ENCODE data around the gene ANKRD27. TPM values are rescaled to one million over a fixed set of nuclear protein-coding genes. Genes with fewer than 3 reads are reported as not detected.
A peak's percentile ranks its signal among the peaks of the same experiment; 100 is the strongest.

Gene ANKRD27
- total RNA-seq, 2 experiments from 2014 or later = 16.5 to 17.6 TPM

DNA sequence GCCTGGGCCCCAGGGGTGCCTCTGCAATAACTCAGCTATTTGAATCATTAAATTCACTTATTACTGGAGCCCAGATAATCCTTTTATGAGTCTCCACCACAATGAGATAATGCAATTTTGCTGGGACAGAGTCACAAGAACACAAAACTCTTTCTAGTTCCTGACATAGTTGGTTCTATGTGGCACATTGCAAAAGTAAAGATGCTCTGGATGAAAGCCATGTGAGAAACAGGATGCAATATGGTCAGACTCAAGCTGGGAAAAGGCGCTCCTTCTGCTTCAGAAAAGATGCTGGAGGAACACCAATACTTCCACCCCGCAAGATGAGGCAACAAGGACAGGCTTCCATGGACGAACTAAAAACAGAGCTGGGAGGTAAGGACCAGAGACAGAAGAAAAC, 5.7 kb downstream of the ANKRD27 start:
- TF ChIP-seq, protein P1, sequence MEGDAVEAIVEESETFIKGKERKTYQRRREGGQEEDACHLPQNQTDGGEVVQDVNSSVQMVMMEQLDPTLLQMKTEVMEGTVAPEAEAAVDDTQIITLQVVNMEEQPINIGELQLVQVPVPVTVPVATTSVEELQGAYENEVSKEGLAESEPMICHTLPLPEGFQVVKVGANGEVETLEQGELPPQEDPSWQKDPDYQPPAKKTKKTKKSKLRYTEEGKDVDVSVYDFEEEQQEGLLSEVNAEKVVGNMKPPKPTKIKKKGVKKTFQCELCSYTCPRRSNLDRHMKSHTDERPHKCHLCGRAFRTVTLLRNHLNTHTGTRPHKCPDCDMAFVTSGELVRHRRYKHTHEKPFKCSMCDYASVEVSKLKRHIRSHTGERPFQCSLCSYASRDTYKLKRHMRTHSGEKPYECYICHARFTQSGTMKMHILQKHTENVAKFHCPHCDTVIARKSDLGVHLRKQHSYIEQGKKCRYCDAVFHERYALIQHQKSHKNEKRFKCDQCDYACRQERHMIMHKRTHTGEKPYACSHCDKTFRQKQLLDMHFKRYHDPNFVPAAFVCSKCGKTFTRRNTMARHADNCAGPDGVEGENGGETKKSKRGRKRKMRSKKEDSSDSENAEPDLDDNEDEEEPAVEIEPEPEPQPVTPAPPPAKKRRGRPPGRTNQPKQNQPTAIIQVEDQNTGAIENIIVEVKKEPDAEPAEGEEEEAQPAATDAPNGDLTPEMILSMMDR (IDR thresholded peaks at IDR 0.05) = no peak
- peaks cover 48% of the 10 kb centered on the region for H3K4me1 Mint-ChIP-seq (ENCODE audit: low read depth)
- DNase-seq = no peak
- peaks cover 39% of the 10 kb centered on the region for H3K4me1 ChIP-seq (ENCODE audit: insufficient read depth, low read length)
- no peaks in the 10 kb centered on the region for H3K27me3 ChIP-seq (ENCODE audit: control insufficient read depth in 1 of 2, insufficient read depth in 2 of 2, low read length in 2 of 2)
- H3K36me3 Mint-ChIP-seq (ENCODE audit: low read depth) = peaks cover 23% of the 10 kb centered on the region
- H3K27ac ChIP-seq (ENCODE audit: low read depth in 1 of 2, low read length in 2 of 2) = no peak overlapping the region
- H3K4me3 ChIP-seq (ENCODE audit: low read length) = no peak overlapping the region
- no peaks in the 10 kb centered on the region for H3K9me3 Mint-ChIP-seq
- ATAC-seq (ENCODE audit: poor library complexity) = no peak
- no peaks in the 10 kb centered on the region for H3K27me3 Mint-ChIP-seq
- H3K9me3 ChIP-seq (ENCODE audit: control insufficient read depth in 1 of 2, insufficient read depth in 1 of 2, low read length in 2 of 2) = no peaks in the 10 kb centered on the region
- H3K27ac Mint-ChIP-seq = peak overlapping the region; percentile 49
- ChIA-PET POLR2A (no interaction called here), CTCF (no interaction called here)
- peak overlapping the region; percentile 54 for H3K4me3 Mint-ChIP-seq
- intact Hi-C loops (cut with DNase I, micrococcal nuclease) = no loop called here
- H3K36me3 ChIP-seq (ENCODE audit: insufficient read depth, low read length) = peaks cover 5% of the 10 kb centered on the region

DNA sequence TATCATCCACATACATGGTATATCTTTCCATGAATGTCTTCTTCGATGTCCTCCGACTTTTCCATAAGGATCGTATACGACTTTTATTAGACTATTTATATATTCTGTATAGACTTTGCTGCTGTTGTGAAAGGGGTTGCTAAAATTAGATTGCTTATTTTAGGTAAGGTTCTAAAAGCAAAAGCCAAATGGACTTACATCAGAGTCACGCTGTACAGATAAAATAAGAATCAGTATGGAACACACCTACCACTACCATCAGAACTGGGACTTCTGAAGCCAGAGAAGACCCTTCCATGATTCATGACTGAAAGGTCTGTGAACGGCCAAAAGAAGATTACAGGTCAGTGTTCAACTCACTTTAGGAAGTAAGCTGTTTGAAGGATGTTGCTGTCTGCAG, 8.9 kb downstream of the ANKRD27 start:
- no peaks in the 10 kb centered on the region for H3K9me3 ChIP-seq (ENCODE audit: control insufficient read depth in 1 of 2, insufficient read depth in 1 of 2, low read length in 2 of 2)
- no peak overlapping the region for H3K4me3 ChIP-seq (ENCODE audit: low read length)
- H3K9me3 Mint-ChIP-seq = no peaks in the 10 kb centered on the region
- CTCF ChIA-PET = no interaction called here
- H3K4me3 Mint-ChIP-seq = no peak overlapping the region
- no peaks in the 10 kb centered on the region for H3K27me3 Mint-ChIP-seq
- no peak overlapping the region for H3K27ac ChIP-seq (ENCODE audit: low read depth in 1 of 2, low read length in 2 of 2)
- H3K4me1 Mint-ChIP-seq (ENCODE audit: low read depth) = peaks cover 27% of the 10 kb centered on the region
- no peak for ATAC-seq (ENCODE audit: poor library complexity)
- H3K27ac Mint-ChIP-seq = no peak overlapping the region
- POLR2A ChIA-PET = interaction anchor here (1.3 kb wide), 1 partner anchor 9 kb away, joined by 4 read pairs; the partner anchor contains the start of gene ANKRD27
- H3K36me3 Mint-ChIP-seq (ENCODE audit: low read depth) = peaks cover 21% of the 10 kb centered on the region
- peaks cover 12% of the 10 kb centered on the region for H3K4me1 ChIP-seq (ENCODE audit: insufficient read depth, low read length)
- no peaks in the 10 kb centered on the region for H3K27me3 ChIP-seq (ENCODE audit: control insufficient read depth in 1 of 2, insufficient read depth in 2 of 2, low read length in 2 of 2)
- intact Hi-C loops (cut with DNase I, micrococcal nuclease) = no loop called here
- TF ChIP-seq, protein P1 (IDR thresholded peaks at IDR 0.05) = no peak
- peaks cover 7% of the 10 kb centered on the region for H3K36me3 ChIP-seq (ENCODE audit: insufficient read depth, low read length)
- no peak for DNase-seq

DNA sequence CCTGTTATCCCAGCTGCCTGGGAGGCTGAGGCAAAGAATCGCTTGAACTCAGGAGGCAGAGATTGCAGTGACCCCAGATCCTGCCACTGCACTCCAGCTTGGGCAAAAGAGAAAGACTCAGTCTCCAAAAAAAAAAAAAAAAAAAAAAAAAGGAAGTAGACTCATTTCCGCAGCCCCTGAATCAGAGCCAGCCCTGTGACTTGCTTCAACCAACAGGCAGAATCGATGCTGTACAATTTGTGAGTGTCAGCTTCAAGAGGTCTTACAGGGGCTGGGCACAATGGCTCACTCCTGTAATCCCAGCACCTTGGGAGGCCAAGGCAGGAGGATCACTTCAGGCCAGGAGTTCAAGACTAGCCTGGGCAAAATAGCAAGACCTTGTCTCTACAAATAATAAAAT, 12.8 kb downstream of the ANKRD27 start:
- no peak for DNase-seq

More for the DNA sequence above, 12.8 kb downstream of the ANKRD27 start:
- Mint-ChIP-seq H3K27me3 (no peaks in the 10 kb centered on the region), H3K27ac (no peak overlapping the region), H3K4me1 (ENCODE audit: low read depth) (peaks cover 11% of the 10 kb centered on the region), H3K9me3 (no peaks in the 10 kb centered on the region), H3K36me3 (ENCODE audit: low read depth) (peaks cover 20% of the 10 kb centered on the region), H3K4me3 (no peak overlapping the region)
- no peaks in the 10 kb centered on the region for H3K27me3 ChIP-seq (ENCODE audit: control insufficient read depth in 1 of 2, insufficient read depth in 2 of 2, low read length in 2 of 2)
- TF ChIP-seq, protein P1 (IDR thresholded peaks at IDR 0.05) = no peak
- no peak overlapping the region for H3K27ac ChIP-seq (ENCODE audit: low read depth in 1 of 2, low read length in 2 of 2)
- H3K36me3 ChIP-seq (ENCODE audit: insufficient read depth, low read length) = peaks cover 24% of the 10 kb centered on the region
- H3K9me3 ChIP-seq (ENCODE audit: control insufficient read depth in 1 of 2, insufficient read depth in 1 of 2, low read length in 2 of 2) = no peaks in the 10 kb centered on the region
- no peaks in the 10 kb centered on the region for H3K4me1 ChIP-seq (ENCODE audit: insufficient read depth, low read length)
- ATAC-seq (ENCODE audit: poor library complexity) = no peak
- H3K4me3 ChIP-seq (ENCODE audit: low read length) = no peak overlapping the region
- CTCF ChIA-PET = no interaction called here
- intact Hi-C loops (cut with DNase I, micrococcal nuclease) = no loop called here
- POLR2A ChIA-PET = no interaction called here

Measured in CD4-positive, alpha-beta T cell (primary cell).